ENCODE measurements around the gene AFF1.
"Not testable (repeated sequence)": the region's sequence is repeated elsewhere in the genome, so short reads cannot be mapped to it uniquely, and the experiment has no call there.

The AFF1 gene

DNA sequence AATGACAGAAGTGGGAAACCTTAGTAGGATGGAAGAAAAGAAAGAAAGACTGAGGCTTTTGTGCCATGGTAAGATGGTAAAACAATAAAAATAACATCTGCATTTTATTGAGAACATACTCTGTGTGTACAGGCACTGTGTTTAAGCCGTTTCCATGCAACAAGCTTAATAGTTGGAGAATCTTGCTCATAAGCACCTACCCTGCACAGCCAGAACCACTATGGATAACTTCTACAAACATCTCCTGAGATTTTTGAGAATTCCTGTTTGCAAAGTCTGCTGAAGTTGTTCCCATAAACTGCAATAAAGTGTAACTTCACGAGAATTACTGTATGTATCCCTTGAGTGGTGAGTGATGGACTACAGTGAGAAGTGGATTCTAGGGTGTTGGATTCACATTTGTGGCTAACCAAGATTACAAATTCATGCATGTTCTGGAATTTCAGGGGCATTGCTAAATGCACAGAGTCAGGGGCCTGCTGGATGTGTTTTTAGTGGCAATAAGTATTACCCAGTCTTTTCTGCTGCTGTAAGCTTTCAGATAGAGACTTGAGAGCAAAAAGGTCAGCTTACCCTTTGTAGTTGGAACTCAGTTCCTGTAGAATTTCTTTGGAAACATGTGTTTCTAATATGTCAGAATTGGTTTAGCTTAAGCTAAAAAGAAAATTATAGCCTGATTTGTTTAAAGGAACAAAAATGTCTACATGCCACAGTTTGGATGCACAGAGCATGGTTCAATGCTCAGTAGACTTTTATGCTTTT is 132.5 kb downstream of the AFF1 start:
- no peak for DNase-seq

DNA sequence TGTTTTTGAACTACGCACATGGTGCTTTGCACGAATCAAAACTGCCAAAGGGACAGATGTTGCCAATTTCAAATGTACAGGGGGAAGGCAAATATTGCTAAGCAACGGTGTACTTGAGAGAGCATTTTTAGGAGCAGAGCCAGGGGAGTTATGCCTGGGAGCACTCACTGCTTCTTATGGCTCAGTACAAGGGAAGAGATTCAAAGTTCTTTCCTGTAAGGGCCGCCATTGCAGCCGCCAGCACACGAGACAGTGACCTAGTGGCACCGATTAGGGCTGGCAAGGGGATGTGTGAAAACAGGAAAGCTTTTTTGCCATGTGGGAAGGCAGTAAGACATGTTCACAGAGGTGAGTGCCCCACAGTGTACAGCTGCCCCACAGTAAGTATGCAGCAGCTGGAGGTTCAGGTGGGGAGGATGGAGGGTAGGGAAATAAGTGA is 133.8 kb downstream of the AFF1 start:
- DNase-seq: no peak

DNA sequence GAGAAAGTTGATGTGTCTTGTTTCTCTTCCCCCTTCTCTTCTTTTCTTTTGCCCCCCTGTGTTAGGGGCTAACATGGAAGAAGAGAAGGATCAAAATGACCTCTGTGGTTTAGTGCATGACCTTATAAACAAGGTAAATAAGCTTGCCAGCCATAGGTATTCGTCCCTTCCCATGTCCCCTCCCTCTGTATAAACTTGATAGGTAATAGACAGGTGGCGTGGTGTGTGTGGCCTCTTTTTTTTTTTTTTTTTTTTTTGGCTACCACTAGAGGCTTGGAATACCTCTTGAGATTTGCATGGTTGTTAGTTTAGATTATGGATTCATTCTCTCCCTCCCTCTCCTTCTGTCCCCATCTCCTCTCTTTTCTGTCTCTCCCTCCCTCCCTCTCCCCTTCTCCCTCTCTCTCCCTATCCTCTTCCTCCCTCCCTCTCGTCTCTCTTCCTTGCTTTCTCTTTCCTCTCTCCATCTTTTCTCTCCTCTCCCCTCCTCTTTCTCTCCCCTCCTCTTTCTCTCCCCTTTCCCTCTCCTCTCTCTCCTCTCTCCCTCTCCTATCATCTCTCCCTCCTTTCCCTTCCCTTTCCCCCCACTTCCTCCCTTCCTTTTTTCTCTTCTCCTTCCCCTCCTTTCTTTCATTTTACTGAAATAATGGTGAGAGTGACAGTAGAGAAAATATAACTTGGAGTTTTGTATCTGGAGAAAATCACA is 134.4 kb downstream of the AFF1 start:
- DNase-seq: no peak

DNA sequence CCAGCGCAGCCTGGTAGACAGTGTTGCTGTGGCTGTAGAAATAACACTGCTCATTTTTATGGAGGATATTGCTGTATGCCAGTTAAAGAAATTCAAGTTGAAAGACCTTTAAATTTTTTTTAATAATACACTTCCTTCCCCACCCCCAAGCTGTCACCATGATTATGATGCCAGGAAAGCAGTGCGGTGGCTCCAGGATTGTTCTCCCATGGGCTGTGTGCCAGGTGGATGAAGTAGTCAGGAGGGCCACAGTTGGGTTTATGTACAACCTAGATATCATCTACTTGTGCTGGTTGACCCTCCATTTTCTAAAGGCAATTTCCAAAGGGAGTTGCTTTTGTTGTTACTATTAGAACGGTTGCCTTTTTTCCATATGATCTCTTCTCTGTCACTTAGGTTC is 136.6 kb downstream of the AFF1 start:
- DNase-seq: no peak

DNA sequence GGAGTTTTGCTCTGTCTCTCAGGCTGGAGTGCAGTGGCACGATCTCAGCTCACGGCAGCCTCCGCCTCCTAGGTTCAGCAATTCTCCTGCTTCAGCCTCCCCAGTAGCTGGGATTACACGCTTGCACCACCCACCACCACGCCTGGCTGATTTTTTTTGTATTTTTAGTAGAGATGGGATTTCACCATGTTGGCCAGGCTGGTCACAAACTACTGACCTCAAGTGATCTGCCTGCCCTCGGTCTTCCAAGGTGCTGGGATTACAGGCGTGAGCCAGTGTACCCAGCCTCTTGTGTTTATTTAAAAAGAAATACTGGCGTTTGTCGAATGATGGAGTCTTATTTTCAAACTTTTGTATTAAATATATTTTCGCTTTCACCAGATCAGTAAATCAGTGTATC is 137.7 kb downstream of the AFF1 start:
- DNase-seq: not testable (repeated sequence)

DNA sequence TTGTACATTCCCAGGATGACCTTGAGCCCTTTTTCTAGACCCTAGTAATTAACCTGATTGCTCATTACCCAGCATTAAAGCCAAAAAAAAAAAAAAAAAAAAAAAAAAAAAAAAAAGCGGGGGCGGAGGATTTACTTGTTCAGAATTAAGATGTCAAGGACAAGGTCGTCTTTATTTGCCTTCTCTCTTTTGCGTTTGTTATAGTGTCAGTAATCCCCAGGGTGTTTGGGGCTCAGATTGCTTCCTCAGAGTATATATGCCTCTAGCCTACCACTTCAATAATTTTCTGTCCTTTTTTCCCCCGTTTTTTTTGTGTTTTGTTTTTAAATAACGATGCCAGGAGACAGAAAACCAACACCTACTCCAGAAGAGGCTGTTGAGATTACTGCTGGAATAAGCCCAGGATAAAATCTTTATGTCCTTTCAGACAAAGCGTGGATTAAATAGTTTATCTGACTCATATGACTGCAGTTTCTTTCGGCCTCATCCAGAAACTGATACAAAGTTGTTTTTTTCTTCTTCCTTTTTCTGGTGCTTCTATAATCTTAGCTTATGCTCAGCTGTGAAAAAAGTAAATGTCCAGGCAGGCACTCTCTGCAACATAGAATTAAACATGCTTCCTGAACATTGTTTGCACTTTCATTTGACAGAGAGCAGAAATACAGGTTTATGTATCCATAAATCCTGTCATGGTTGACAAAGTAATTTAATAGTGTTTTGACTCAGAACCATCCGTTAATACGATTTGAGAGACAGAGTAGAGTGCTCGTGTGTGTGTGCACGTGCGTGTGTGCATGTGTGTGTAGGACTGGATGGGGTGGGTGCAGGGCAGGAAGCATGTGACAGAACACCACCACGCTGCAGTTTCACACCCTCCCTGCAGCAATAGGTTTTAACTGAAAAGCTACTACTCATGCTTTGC is 138.6 kb downstream of the AFF1 start:
- no peak for DNase-seq

DNA sequence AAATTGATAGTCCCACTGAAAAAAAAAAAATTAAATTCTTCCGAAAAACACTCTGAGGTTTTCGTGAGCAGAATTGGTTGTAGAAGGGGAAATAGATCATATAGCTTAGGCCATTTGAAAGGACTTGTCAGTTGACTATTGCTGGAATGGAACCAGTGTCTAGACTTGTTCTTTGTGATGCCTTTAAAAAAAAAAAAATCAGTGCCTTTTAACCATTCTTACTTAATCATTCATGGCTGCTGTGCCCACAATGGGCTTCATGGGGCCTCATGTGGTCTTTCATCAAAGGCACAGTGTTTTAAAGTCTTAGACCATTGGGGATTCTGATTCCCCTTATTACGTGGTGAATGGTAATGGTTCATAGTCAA is 139.3 kb downstream of the AFF1 start:
- DNase-seq: no peak

DNA sequence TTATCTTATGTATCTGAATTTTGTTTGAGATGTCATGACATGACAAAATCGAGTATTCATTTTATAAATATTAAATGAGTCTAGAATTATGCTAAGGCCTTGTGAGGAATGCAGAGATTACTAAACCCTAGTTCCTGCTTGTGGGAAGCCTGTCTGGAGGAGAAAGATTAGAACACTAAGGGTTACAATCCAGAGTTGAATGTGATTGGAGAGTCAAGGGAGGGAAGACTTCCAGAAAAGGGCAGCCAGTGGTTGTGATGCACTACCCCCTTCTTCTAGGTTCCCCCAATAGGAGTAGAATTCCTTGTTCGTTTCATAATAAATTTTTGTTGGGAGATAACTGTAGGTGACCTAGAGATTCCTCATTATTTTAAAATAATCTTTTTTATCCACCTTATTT is 141.1 kb downstream of the AFF1 start:
- no peak for DNase-seq

DNA sequence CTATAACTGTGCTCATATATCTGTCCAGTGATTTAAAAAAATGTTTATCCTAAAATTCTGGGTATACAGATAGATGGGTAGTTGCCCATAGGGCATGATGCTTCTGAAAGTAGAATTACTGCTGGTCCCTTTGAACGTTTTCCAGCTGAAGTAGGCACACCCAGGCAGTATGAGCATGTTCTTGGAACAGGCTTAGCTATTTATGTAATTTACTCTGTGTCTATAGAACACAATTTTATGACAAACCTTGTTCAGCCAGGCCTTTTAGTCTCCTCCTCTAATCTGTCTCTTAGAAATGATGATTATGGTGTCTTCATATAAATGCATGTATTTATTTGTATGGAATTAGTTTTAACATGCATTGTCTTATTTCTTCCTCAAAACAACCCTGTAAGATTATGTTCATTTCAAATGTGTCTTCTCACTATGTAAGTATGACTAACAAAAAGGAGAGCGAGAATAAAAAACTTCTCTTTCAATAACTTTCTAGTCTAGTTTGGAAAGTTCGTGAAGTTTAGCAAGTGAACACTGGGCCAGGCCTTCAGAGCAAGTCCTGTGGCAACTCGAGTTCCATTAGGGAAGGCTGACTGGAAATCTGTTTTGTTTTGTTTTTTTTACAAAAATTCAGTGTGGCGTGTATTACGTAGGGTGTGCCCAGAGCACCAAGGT is 142.0 kb downstream of the AFF1 start:
- no peak for DNase-seq

DNA sequence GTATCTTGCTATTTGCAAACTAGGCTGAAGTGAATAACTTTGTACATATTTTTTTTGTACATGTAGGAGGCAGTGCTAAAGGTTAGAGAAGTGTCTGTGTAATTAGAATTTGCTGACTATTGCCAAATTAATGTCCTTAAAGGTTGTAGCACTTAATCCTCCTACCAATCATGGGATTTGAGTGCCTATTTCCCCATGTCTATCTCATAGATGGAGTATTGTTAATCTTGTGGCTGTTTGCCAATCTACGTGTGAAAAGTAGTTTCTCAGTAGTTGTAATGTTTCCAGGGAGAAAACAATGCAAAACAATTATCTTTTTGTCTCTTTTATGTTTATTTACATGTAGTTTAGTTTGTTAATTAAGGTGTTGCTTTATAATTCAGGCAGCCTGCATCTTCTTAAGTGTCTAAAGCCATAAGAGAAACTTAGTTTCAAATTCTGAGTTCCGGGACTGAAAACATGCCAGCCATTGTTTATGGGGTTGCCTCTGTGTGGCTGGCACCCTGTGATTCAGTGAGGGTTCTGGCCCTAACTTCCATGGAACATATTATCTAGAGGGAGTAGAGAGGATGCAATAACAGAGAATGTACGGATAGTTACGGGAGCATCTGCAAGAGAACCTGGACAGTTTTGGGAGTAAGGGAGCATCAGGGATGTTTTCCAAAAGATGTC is 143.2 kb downstream of the AFF1 start:
- no peak for DNase-seq

DNA sequence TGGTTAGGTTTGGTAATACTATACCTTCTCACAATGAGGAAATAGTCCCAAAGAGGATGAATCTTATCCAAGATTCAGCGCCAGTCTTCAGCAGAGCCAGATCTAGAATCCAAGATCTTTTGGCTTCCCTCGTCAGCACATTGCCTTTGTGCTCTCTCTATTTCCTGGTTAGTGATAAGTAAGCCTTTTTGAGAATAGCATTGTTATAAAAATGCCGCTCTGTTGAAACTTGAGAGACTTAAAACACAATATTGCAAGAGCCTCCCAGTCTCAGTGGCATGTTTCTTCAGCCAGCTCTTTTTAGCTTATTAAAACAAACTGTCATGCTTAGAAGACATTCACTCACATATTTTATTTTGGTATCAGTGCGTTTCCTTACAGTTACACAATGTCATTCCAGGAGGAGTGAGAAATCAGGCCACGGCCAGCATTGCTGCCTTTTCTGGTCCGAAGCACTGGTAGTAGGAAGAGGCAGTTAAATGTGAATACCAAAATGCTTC is 144.2 kb downstream of the AFF1 start:
- no peak for DNase-seq

DNA sequence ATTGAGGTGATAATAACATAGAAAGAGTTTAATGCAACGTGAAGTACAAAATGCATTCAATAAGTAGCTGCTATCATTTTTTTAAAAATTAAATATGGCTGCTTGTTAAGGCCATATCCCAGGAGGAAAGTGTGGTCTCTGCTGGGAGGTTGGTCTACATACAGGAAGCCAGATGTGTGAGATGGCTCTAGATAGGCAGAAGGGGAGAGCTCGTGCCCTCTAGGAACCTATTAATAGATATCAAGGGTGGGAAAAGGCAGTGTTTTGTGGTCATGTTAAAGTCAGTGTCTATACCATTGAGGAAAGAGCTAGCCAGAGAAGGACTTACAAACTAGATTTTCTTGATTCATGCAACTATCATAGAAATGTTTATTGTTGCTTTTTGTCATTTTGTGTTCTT is 145.2 kb downstream of the AFF1 start:
- DNase-seq: no peak

DNA sequence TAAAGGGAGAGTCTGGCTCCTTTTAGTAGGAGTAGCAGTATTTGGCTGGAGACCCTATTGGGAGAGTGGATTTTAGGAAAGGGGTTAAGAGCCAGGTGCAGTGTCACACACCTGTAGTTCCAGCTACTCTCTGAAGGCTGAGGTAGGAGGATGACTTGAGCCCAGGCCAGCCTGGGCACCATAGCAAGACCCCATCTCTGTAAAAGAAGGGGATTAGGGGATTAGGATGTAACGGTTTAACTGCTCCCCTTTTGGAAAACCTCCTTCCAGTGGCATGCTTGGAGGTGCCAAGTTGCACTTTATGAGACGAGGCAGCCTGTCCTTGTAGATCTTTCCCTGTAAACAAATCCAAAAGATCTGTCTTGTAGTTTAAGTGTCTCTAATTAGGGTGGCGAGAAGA is 145.7 kb downstream of the AFF1 start:
- DNase-seq: no peak

DNA sequence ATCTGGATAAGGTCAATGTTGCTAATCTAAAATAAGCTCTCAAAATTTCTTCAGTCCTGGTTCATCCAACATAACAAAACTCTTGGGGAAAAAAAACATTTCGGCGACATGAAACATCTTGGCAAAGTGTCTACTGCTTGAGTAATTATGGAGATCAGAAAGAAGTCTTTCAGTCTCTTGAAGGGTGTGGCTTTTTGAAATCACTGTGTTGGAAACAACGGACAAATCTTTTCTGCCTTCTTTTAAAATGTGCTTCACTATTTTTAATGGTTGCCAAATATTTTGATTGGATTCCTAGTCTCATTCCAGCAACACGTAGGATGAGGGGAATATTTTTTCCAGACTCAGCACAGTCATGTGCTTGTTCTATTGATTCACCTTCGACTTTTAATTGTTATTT is 147.0 kb downstream of the AFF1 start:
- DNase-seq: no peak

DNA sequence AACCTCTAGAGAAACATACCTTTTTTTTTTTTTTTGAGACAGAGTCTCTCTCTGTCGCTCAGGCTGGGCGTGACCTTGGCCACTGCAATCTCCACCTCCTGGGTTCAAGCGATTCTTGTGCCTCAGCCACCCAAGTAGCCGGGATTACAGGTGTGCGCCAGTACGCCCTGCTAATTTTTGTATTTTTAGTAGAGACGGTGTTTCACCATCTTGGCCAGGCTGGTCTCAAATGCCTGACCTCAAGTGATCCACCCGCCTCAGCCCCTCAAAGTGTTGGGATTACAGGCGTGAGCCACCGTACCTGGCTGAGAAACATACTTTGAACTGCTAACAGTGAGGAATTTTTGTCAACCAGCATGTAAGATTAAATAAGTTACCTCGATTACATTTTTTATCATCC is 150.9 kb downstream of the AFF1 start:
- DNase-seq: not testable (repeated sequence)

DNA sequence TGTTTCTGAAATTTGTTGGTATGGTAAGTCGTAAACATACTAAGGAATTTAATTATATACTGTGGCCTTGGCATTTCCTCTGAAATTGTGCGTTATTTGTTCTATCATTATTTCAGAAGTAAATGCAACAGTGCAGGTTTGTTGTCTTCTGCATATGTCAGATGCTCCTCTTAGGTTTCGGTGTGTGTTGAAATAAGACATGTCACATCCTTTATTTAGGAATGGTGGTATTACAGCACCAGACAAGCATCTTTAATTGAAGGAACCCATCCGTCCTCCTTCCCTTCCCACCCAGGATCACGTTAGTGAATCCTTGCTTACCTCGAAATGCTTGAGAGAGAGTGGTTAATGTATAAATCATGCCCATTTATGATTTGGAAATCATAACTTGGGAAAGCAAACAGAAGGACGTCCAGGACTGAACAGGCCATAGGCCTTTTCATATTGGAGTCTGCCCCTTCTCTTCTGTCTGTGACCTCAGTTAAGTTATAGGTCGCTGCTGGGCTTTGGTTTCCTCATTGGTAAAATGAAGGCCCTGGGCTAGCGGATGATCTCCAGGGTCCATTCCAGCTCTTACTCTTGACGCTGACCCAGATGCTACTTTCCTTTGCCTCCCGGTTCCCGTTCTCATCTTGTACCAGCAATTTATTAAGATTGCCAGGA is 151.5 kb downstream of the AFF1 start:
- no peak for DNase-seq

DNA sequence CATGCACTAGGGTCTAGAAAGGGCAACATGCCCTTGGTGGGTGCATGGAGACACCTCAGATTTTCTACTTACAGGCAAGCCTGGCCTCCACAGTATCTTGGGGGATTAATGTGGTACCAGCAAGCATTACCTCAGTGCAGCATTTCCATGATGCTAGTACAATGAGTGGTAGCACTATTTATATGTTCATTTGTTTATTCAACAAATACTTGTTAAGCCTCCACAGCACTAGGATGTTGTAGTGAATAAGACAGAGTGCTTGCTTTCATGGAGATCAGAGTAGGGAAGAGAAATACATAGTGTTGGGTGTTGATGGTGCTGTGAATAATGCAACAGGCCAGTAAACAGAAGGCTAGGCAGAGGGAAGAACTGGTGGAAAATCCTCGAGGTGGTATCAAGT is 152.2 kb downstream of the AFF1 start:
- no peak for DNase-seq

DNA sequence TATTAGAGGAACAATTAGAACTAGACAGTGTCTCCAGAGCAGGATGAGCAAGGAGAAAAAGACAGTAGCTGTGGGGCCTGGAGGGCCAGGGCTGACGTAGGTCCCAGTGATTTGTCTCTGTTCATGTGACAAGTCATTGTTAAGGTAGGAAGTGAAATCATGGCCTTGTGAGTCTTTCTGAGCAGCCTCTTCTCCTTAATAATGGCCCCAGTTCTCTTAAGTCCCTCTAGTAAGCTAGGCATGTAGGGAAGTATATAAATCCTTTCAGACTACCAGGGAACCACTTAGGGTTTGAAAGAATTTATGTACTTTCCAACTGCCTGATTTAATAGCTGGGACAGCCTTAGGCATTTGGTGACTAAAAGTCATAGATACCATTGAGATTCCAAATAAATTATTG is 152.6 kb downstream of the AFF1 start:
- DNase-seq: no peak

DNA sequence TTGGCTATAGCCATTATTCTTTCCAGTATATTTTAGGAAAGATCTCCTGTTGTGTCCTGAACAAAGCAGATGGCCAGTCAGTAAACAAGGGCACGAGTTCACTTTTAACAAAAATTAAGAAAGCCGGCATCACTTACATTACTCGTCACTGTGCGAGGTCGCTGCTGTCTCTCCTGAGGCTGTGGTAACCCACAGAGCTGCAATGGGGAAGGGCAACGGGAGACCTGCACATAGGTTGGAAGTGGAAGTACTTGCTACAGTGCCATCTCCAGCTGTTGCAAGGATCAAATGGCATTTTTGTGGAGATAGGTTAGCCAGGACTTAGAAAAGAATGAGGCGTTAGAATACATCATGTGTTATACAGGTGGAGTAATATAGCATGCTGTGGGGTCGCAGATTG is 153.4 kb downstream of the AFF1 start:
- DNase-seq: no peak

DNA sequence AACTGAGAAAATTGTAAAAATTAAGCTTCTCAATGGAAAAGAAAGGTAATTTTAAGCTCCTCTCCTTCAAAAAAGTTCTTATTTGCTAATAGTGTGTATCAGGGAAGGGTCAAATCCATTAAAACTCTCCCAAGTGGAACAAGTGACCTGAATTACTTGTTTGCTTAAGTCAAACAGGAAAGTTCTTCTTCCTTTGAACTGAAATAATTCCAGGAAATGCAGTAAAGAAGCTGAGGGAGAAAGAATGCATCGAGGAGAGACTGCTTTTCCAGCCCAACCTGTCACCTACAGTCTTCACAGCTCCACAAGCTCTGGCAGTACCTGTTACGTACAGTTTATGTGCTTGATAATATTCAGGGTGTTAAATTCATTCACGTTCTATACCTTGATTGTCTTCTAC is 154.6 kb downstream of the AFF1 start:
- DNase-seq: no peak

DNA sequence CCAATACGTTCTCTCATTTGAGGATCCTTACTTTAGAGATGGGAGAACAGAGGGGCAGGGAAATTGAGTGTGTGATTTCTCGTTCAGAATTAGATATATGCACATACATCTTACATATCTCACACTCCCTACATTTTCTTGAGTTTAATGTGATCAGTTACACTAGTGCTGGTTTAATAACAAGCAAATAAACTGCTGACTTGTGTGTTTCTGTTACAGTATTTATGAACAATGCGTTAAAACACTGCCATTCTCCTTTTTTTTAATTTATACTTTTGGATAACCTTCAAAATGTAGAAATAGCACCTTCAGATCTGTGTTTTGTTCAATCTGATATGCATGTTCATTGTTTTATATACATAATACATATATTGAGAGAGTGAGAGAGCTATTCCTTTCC is 155.5 kb downstream of the AFF1 start:
- no peak for DNase-seq
